ENCODE data around the gene KANSL1. TPM values are rescaled to one million over a fixed set of nuclear protein-coding genes. Genes with fewer than 3 reads are reported as not detected.
"Not testable (repeated sequence)": the region's sequence is repeated elsewhere in the genome, so short reads cannot be mapped to it uniquely, and the experiment has no call there.

Gene KANSL1
- total RNA-seq, 1 donor from 2014 or later, result 99.8 TPM

DNA sequence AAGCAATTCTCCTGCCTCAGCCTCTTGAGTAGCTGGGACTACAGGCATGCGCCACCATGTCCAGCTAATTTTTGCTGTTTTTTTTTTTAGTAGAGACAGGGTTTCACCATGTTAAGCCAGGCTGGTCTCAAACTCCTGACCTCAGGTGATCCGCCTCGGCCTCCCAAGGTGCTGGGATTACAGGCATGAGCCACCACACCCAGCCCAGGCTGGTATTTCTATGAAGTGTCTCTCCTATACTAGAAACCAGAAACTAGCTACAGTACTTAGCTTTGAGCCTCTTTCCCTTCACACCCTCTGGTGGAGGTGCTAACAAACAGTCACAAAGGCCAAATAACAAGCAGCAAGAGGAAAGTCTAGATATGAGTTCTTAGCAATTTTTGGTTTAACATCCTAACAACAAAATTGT is 6.4 kb downstream of the KANSL1 start:
- not testable (repeated sequence) for H2AFZ ChIP-seq (ENCODE audit: low read depth, low read length); H3K4me3 Mint-ChIP-seq (ENCODE audit: unreplicated experiment); H3K36me3 Mint-ChIP-seq (ENCODE audit: low read depth, unreplicated experiment); H3K27ac ChIP-seq (ENCODE audit: low read depth, low read length); H3K27me3 Mint-ChIP-seq (ENCODE audit: low read depth, unreplicated experiment); H3K36me3 ChIP-seq (ENCODE audit: insufficient read depth, low read length); H3K4me3 ChIP-seq (ENCODE audit: insufficient read depth, low read depth, low read length); H3K9me3 ChIP-seq (ENCODE audit: insufficient read depth, low read depth, low read length); H3K4me2 ChIP-seq (ENCODE audit: low read length); H3K9me3 Mint-ChIP-seq (ENCODE audit: unreplicated experiment); H3K4me1 ChIP-seq (ENCODE audit: insufficient read depth, low read length); DNase-seq (ENCODE audit: low read depth); H3K27ac Mint-ChIP-seq (ENCODE audit: unreplicated experiment); H3K9ac ChIP-seq (ENCODE audit: low read length); H3K27me3 ChIP-seq (ENCODE audit: insufficient read depth, low read length); FAIRE-seq
- Histone ChIP-seq H3K79me2 (ENCODE audit: insufficient read depth, low read length) (peaks cover 100% of the 10 kb centered on the region), H4K20me1 (ENCODE audit: insufficient read depth, low read length) (peaks cover 100% of the 10 kb centered on the region)
- H3K4me1 Mint-ChIP-seq (ENCODE audit: low read depth, unreplicated experiment), result peaks cover 53% of the 10 kb centered on the region

DNA sequence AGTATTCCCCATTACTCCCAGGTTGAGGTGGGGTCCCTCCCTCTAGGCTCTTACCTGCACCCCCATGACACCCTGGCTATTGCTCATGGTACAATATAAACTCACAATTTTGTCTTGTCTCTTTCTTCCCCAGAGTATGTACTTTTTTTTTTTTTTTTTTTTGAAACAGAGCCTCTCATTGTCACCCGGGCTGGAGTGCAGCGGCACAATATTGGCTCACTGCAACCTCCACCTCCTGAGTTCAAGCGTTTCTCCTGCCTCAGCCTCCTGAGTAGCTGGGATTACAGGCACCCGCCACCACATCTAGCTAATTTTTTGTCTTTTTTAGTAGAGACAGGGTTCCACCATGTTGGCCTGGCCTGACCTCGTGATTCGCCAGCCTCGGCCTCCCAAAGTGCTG is 8.5 kb downstream of the KANSL1 start:
- Histone ChIP-seq H3K27me3 (ENCODE audit: insufficient read depth, low read length) (no peaks in the 10 kb centered on the region), H3K27ac (ENCODE audit: low read depth, low read length) (no peak overlapping the region), H3K9me3 (ENCODE audit: insufficient read depth, low read depth, low read length) (no peaks in the 10 kb centered on the region), H3K36me3 (ENCODE audit: insufficient read depth, low read length) (no peaks in the 10 kb centered on the region), H2AFZ (ENCODE audit: low read depth, low read length) (no peak overlapping the region), H3K4me3 (ENCODE audit: insufficient read depth, low read depth, low read length) (no peak overlapping the region), H3K4me1 (ENCODE audit: insufficient read depth, low read length) (no peaks in the 10 kb centered on the region), H4K20me1 (ENCODE audit: insufficient read depth, low read length) (peaks cover 100% of the 10 kb centered on the region), H3K4me2 (ENCODE audit: low read length) (no peak overlapping the region), H3K79me2 (ENCODE audit: insufficient read depth, low read length) (peaks cover 100% of the 10 kb centered on the region), H3K9ac (ENCODE audit: low read length) (no peak overlapping the region)
- H3K27ac Mint-ChIP-seq (ENCODE audit: unreplicated experiment), result no peak overlapping the region
- H3K27me3 Mint-ChIP-seq (ENCODE audit: low read depth, unreplicated experiment), result no peaks in the 10 kb centered on the region
- DNase-seq (ENCODE audit: low read depth) (no peak), FAIRE-seq (no peak)
- no peaks in the 10 kb centered on the region for H3K36me3 Mint-ChIP-seq (ENCODE audit: low read depth, unreplicated experiment)
- no peak overlapping the region for H3K4me3 Mint-ChIP-seq (ENCODE audit: unreplicated experiment)
- no peaks in the 10 kb centered on the region for H3K9me3 Mint-ChIP-seq (ENCODE audit: unreplicated experiment)
- TF ChIP-seq, protein P1, sequence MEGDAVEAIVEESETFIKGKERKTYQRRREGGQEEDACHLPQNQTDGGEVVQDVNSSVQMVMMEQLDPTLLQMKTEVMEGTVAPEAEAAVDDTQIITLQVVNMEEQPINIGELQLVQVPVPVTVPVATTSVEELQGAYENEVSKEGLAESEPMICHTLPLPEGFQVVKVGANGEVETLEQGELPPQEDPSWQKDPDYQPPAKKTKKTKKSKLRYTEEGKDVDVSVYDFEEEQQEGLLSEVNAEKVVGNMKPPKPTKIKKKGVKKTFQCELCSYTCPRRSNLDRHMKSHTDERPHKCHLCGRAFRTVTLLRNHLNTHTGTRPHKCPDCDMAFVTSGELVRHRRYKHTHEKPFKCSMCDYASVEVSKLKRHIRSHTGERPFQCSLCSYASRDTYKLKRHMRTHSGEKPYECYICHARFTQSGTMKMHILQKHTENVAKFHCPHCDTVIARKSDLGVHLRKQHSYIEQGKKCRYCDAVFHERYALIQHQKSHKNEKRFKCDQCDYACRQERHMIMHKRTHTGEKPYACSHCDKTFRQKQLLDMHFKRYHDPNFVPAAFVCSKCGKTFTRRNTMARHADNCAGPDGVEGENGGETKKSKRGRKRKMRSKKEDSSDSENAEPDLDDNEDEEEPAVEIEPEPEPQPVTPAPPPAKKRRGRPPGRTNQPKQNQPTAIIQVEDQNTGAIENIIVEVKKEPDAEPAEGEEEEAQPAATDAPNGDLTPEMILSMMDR (IDR thresholded peaks at IDR 0.05; ENCODE audit: insufficient read depth, low read depth, low read length), result no peak
- no peak for TF ChIP-seq EZH2 (IDR thresholded peaks at IDR 0.05; ENCODE audit: insufficient read depth, low read length)
- peaks cover 49% of the 10 kb centered on the region for H3K4me1 Mint-ChIP-seq (ENCODE audit: low read depth, unreplicated experiment)

DNA sequence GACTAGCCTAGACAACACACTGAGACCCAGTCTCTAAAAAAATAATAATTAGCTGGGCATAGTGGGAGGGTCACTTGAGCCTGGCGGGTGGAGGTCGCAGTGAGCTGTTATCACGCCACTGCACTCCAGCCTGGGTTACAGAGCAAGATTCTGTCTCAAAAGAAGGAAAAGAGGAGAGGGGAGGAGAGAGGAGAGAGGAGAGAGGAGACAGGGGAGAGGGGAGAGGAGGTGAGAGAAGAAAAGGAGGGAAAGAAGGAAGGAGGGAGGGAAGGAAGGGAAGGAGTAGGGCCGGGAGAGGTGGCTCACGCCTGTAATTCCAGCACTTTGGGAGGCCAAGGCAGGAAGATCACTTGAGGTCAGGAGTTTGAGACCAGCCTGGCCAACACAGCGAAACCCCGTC is 9.8 kb downstream of the KANSL1 start:
- not testable (repeated sequence) for H3K27me3 Mint-ChIP-seq (ENCODE audit: low read depth, unreplicated experiment); FAIRE-seq; H2AFZ ChIP-seq (ENCODE audit: low read depth, low read length); H3K9me3 Mint-ChIP-seq (ENCODE audit: unreplicated experiment); H3K36me3 ChIP-seq (ENCODE audit: insufficient read depth, low read length); DNase-seq (ENCODE audit: low read depth); H3K36me3 Mint-ChIP-seq (ENCODE audit: low read depth, unreplicated experiment); H3K4me3 ChIP-seq (ENCODE audit: insufficient read depth, low read depth, low read length); H3K4me1 ChIP-seq (ENCODE audit: insufficient read depth, low read length); H3K4me3 Mint-ChIP-seq (ENCODE audit: unreplicated experiment); H3K27me3 ChIP-seq (ENCODE audit: insufficient read depth, low read length); H3K4me2 ChIP-seq (ENCODE audit: low read length); H3K9ac ChIP-seq (ENCODE audit: low read length); H3K27ac Mint-ChIP-seq (ENCODE audit: unreplicated experiment); H3K27ac ChIP-seq (ENCODE audit: low read depth, low read length); H3K9me3 ChIP-seq (ENCODE audit: insufficient read depth, low read depth, low read length)
- Histone ChIP-seq H3K79me2 (ENCODE audit: insufficient read depth, low read length) (peaks cover 100% of the 10 kb centered on the region), H4K20me1 (ENCODE audit: insufficient read depth, low read length) (peaks cover 100% of the 10 kb centered on the region)
- H3K4me1 Mint-ChIP-seq (ENCODE audit: low read depth, unreplicated experiment), result peaks cover 56% of the 10 kb centered on the region

DNA sequence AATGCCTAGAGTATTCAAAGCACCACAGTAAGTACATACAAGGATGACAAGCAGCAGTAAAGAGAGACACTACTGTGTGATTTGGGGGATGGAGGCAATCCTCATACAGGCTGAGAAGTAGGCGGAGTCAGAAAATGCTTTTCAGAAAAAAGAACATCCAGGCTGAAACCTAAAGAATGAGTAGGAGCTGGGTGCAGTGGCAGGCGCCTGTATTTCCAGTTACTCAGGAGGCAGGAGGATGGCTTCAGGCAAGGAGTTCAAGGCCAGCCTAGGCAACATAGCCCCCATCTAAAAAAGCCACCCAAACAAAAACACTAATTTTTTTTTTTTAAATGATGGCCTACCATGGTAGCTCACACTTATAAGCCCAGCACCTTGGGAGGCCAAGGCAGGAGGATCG is 10.3 kb downstream of the KANSL1 start:
- H3K27ac Mint-ChIP-seq (ENCODE audit: unreplicated experiment), result no peak overlapping the region
- Histone ChIP-seq H2AFZ (ENCODE audit: low read depth, low read length) (no peak overlapping the region), H3K4me1 (ENCODE audit: insufficient read depth, low read length) (peaks cover 9% of the 10 kb centered on the region), H3K36me3 (ENCODE audit: insufficient read depth, low read length) (no peaks in the 10 kb centered on the region), H3K79me2 (ENCODE audit: insufficient read depth, low read length) (peaks cover 100% of the 10 kb centered on the region), H3K9me3 (ENCODE audit: insufficient read depth, low read depth, low read length) (no peaks in the 10 kb centered on the region), H3K4me3 (ENCODE audit: insufficient read depth, low read depth, low read length) (no peak overlapping the region), H3K9ac (ENCODE audit: low read length) (no peak overlapping the region), H3K27ac (ENCODE audit: low read depth, low read length) (no peak overlapping the region), H3K27me3 (ENCODE audit: insufficient read depth, low read length) (no peaks in the 10 kb centered on the region), H4K20me1 (ENCODE audit: insufficient read depth, low read length) (peaks cover 100% of the 10 kb centered on the region), H3K4me2 (ENCODE audit: low read length) (no peak overlapping the region)
- no peaks in the 10 kb centered on the region for H3K27me3 Mint-ChIP-seq (ENCODE audit: low read depth, unreplicated experiment)
- TF ChIP-seq, protein P1 (IDR thresholded peaks at IDR 0.05; ENCODE audit: insufficient read depth, low read depth, low read length), result no peak
- no peak for TF ChIP-seq EZH2 (IDR thresholded peaks at IDR 0.05; ENCODE audit: insufficient read depth, low read length)
- no peaks in the 10 kb centered on the region for H3K36me3 Mint-ChIP-seq (ENCODE audit: low read depth, unreplicated experiment)
- DNase-seq (ENCODE audit: low read depth) (no peak), FAIRE-seq (no peak)
- no peaks in the 10 kb centered on the region for H3K9me3 Mint-ChIP-seq (ENCODE audit: unreplicated experiment)
- H3K4me3 Mint-ChIP-seq (ENCODE audit: unreplicated experiment), result no peak overlapping the region
- peaks cover 57% of the 10 kb centered on the region for H3K4me1 Mint-ChIP-seq (ENCODE audit: low read depth, unreplicated experiment)
